ENCODE data around the gene HSP90AA1.

- TF ChIP-seq CTCF (conservative IDR thresholded peaks at IDR 0.05; ENCODE audit: low read depth, low read length) (no peak), EZH2phosphoT487 (IDR thresholded peaks at IDR 0.05; ENCODE audit: borderline replicate concordance, low read length) (no peak)
These were observed 20.8 kb downstream of the HSP90AA1 start for GRCh38 chr14:102066041-102066451.
